Astrocyte of the cerebellum (primary cell): ENCODE data around the gene OPRL1.

ENCODE experiments used
- DNase-seq: peaks from one replicate; pipeline ENCODE4 v3.0.0-alpha.2; 2011; ENCODE audit warnings: low read depth
- H3K4me3 ChIP-seq: 2 replicates; pipeline ENCODE4 v1.5.1; 2011; ENCODE audit warnings: mild to moderate bottlenecking, low read depth, low read length, moderate library complexity
- in situ Hi-C: cut with HindIII; loops from 2 replicates; pipeline ENCODE4 v1.10.0; 2017; ENCODE audit warnings: low sequenced_read_pairs
- TF ChIP-seq, protein P1 (sequence below): IDR thresholded peaks from 2 replicates; pipeline ENCODE4 v1.5.1; 2012; ENCODE audit warnings: low read length, low read depth, moderate library complexity, mild to moderate bottlenecking; ENCODE audit errors: missing control alignments

The OPRL1 gene

DNA sequence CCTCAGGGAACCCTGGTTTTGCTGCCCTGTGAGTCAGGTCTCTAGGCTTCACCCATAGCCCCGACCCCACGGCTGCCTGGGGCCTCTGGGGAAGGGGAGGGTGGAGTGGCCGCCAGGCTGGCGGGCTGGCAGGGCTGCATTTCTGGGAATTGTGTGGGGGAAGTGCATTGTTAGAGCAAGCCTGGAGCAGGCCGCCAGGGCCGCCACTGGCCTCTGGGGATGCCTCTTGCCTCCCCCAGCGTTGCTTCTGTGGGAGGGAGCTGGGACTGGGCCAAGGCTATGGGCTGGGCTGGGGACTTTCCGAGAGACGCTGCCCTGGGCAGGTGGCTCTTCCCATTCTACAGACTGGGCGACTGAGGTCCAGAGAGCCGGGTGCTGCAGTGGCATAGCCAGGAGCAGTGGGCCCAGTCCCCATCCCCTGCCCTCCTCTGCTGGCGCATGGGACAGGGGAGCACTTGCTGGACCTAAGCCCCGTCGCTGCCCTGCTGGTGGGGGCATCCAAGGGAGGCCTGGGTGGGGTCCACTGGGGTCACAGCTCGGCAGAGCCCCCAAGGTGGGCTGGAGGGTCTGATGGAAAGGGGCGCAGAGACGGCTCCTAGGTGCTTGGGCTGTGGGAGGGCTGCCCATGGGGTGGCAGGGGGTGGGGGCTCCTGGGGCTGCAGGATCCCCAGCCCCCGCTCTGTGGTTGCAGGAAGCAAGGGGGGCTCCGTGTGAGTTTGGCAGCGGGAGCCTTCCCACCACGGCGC is 23.8 kb upstream of the OPRL1 start:
- TF ChIP-seq, protein P1, sequence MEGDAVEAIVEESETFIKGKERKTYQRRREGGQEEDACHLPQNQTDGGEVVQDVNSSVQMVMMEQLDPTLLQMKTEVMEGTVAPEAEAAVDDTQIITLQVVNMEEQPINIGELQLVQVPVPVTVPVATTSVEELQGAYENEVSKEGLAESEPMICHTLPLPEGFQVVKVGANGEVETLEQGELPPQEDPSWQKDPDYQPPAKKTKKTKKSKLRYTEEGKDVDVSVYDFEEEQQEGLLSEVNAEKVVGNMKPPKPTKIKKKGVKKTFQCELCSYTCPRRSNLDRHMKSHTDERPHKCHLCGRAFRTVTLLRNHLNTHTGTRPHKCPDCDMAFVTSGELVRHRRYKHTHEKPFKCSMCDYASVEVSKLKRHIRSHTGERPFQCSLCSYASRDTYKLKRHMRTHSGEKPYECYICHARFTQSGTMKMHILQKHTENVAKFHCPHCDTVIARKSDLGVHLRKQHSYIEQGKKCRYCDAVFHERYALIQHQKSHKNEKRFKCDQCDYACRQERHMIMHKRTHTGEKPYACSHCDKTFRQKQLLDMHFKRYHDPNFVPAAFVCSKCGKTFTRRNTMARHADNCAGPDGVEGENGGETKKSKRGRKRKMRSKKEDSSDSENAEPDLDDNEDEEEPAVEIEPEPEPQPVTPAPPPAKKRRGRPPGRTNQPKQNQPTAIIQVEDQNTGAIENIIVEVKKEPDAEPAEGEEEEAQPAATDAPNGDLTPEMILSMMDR, result no peak
- no peak overlapping the region for H3K4me3 ChIP-seq
- in situ Hi-C loops, result no loop called here
- no peak for DNase-seq

DNA sequence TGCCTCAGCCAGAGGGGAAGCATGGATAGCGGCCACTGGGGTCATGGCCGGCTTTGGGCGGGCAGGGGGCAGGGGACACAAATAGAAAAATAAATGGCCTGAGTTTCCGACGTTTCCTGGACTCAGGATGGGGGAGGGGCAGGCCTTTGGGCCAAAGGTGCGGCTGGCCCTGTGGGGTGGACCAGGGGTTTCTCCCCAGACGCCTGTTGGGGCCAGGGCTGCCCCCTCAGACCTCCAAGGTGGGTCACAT is 23.3 kb upstream of the OPRL1 start:
- no peak overlapping the region for H3K4me3 ChIP-seq
- in situ Hi-C loops, result no loop called here
- TF ChIP-seq, protein P1, result no peak
- DNase-seq, result no peak

DNA sequence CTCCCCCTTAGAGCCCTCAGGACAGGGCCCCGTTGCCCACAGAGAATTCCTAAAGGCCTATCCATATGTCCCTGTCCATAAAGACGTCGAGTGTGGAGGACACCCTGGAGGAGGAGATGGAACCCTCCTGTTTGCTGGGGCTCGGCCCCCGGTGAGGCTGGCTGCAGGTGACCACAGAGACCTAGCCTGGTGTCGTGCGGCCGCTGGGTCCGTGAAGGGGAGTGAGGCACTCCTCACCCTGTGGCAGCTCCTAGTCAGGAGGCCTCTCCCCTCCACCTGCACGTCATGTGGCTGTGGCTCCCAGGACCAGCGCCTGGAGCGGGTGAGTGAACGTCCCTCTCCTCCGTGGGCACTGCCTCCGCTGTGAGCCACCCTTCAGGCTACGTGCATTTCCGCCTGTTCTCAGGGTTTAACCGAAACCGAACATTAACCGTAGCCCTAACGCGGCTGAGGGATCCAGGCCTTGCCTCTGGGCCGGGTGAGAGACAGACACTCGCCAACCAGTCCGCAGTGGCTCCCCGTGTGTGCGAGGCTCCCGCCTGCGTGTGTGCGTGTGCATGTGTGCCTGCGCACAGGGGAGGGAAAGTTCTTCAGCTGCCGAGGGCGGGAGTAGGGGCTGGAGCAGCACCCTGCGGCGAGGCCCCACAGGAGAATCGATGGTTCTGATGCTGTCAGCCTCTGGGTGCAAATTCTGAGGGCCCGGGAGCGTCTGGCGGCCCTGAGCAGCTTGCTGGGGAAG is 22.8 kb upstream of the OPRL1 start:
- no peak overlapping the region for H3K4me3 ChIP-seq
- in situ Hi-C loops, result no loop called here
- no peak for DNase-seq
- TF ChIP-seq, protein P1, result no peak

DNA sequence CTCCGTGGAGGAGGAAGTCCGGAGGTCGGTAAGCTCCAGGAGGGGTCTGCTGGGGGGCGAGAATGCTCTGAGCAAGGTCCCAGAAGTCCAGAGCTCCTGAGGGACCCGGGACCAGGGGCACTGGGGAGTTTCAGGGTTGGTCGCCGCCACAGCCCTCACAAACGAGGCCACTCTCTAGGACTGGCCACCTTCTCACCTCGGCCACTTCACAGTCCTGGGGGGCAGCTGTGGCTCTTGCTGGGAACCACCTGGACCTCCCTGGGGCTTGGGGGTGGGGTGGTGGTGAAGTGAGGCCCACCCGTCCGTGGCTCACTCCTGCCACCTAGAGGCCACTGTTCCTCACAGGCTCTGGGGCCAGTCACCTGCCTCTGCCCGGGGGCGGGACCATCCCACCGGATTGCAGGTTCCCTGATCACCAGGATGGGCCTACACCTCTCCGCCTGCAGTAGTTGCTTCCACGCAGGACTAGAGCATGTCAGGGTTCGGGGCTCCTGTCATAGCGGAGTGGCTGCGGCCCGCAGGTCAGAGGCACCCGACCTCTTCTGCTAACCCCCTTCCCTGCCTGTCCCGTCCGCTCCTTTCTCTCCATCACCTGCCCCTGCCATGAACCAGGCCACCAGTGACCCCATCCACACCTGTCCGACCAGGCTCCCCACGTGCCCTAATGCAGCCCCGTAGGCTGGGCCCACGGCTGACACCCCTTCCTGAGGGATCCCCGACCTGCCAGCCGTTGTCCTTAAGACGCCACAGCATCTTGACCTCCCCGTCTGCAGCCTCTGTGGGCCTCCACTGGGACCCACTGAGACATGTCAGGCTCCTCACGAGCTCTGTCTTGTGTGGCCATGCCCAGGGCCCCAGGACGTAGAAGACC is 22.0 kb upstream of the OPRL1 start:
- no peak overlapping the region for H3K4me3 ChIP-seq
- in situ Hi-C loops, result no loop called here
- TF ChIP-seq, protein P1, result peak; percentile 90
- DNase-seq, result no peak

DNA sequence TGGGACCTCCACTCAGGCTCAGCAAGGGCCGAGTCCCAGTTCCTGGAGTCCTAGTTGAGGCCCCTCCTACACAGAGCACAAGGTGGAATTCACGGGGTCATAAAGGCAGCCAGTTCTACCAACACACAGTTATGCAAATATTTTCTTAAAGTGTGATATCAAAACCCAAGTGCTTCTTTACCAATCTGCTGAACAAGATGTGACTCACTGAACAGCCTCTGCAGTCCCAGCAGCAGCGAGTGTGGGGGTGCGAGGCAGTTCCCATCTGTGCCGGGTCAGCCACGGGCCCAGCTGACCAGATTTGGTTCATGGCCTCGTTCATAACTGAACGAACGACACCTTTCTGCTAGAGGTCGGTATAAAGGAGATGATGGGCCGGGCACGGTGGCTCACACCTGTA is 21.3 kb upstream of the OPRL1 start:
- no peak overlapping the region for H3K4me3 ChIP-seq
- in situ Hi-C loops, result no loop called here
- TF ChIP-seq, protein P1, result no peak

DNA sequence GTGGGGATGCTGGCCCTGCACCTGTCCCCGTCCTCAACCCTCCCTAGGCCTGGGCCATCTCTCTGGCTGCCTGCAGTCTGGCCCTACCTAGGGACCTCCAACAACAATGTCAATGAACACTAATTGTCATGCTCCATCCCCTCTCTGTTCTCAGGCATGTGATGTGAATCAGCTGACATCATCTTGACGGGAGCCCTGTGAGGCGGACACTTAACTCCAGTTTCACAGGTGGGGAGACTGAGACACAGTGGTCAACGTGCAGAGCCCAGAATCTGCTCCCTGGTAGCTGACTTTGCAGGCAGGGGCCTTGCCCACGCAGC is 17.6 kb upstream of the OPRL1 start:
- TF ChIP-seq, protein P1, result no peak
- no peak for DNase-seq
- in situ Hi-C loops, result no loop called here
- H3K4me3 ChIP-seq, result peak overlapping the region; percentile 83

More for the DNA sequence above, 21.3 kb upstream of the OPRL1 start:
- no peak for DNase-seq
